Left kidney (tissue), 2 donors: ENCODE results near the gene LPGAT1. TPM values are rescaled to one million over a fixed set of nuclear protein-coding genes. Genes with fewer than 3 reads are reported as not detected.
A peak's percentile ranks its signal among the peaks of the same experiment; 100 is the strongest.
"Not testable (repeated sequence)": the region's sequence is repeated elsewhere in the genome, so short reads cannot be mapped to it uniquely, and the experiment has no call there.

Experiments
- DNase-seq: peaks from one replicate; pipeline ENCODE4 v3.0.0-alpha.2; 2013
- polyA plus RNA-seq: library from polyadenylated mRNA; unstranded; fragments of 120-200 nt; gene quantifications from one replicate; pipeline ENCODE4 v1.2.1, GENCODE V29; 2013; ENCODE audit not compliant: insufficient read length

LPGAT1 gene
- polyA plus RNA-seq, 1 donor, result 36.4 TPM

- DNase-seq, result no peak
Observed at GRCh38 chr1:211705467-211706091, 125.0 kb downstream of the LPGAT1 start.

- DNase-seq, result no peak
Observed at GRCh38 chr1:211704543-211704942, 126.0 kb downstream of the LPGAT1 start.

GRCh38 chr1:211703812-211704537 lies 126.6 kb downstream of the LPGAT1 start:
- DNase-seq, result no peak

- no peak for DNase-seq
Observed at GRCh38 chr1:211701733-211702132, 128.8 kb downstream of the LPGAT1 start.

GRCh38 chr1:211699059-211699458 lies 131.5 kb downstream of the LPGAT1 start:
- DNase-seq, result no peak

GRCh38 chr1:211698161-211699026 lies 132.2 kb downstream of the LPGAT1 start:
- peak; percentile 55 for DNase-seq

GRCh38 chr1:211697356-211697755 lies 133.2 kb downstream of the LPGAT1 start:
- no peak for DNase-seq

- DNase-seq, result no peak
Observed at GRCh38 chr1:211695135-211695816, 135.3 kb downstream of the LPGAT1 start.

GRCh38 chr1:211693911-211694310 lies 136.7 kb downstream of the LPGAT1 start:
- not testable (repeated sequence) for DNase-seq

Other genes with a start within 250 kb of the LPGAT1 start
- 25.4 TPM for gene NEK2, start 155.1 kb downstream of the LPGAT1 start, polyA plus RNA-seq
- 27.3 TPM for gene INTS7, start 204.8 kb upstream of the LPGAT1 start, polyA plus RNA-seq
- gene DTL, start 205.0 kb upstream of the LPGAT1 start, polyA plus RNA-seq, result 24.5 TPM